Endothelial cell of umbilical vein (primary cell): ENCODE measurements around the gene MACROD2. TPM values are rescaled to one million over a fixed set of nuclear protein-coding genes. Genes with fewer than 3 reads are reported as not detected.

ENCODE experiments used
- BruUV-seq: library from RNA; stranded (reverse); fragments of 400-500 nt; replicated peaks from 2 replicates; lab custom pipeline; 2021; lab: Mats Ljungman, UMichigan
- CTCF ChIA-PET: fragments of 300-600, 350-600 bp; sonication (Branson Sonifier 250); formaldehyde crosslinking; loops from one replicate; lab custom pipeline; 2021; ENCODE audit warnings: antibody characterized with exemption, inconsistent platforms; lab: Charles Lee
- POLR2A ChIA-PET: fragments of 300-600, 350-600 bp; sonication (Branson Sonifier 250); formaldehyde crosslinking; loops from one replicate; lab custom pipeline; 2021; ENCODE audit warnings: antibody characterized with exemption, inconsistent platforms; lab: Charles Lee
- DNase-seq: peaks from one replicate; pipeline ENCODE4 v3.0.0-alpha.2; 2011; ENCODE audit warnings: low read depth, low spot score
- FAIRE-seq: peaks from 2 replicates; lab custom pipeline; 2011; peaks lifted over from hg19 to GRCh38; lab: Jason Lieb, UNC
- H2AFZ ChIP-seq: 2 replicates; pipeline ENCODE4 v1.6.0; 2012; ENCODE audit warnings: low read depth, low read length, control low read depth, inconsistent platforms
- H3K27ac ChIP-seq: 2 replicates; pipeline ENCODE4 v1.5.1; 2011; ENCODE audit warnings: low read depth, mild to moderate bottlenecking, control low read depth, low read length, moderate library complexity; ENCODE audit not compliant: insufficient read depth
- H3K27me3 ChIP-seq, 2 experiments: 2 replicates each; pipeline versions ENCODE4 v1.6.0 to v1.6.1; 2011; ENCODE audit warnings: low read length in 2 of 2, mixed read lengths in 1 of 2; ENCODE audit not compliant: control insufficient read depth in 2 of 2, insufficient read depth in 2 of 2
- H3K36me3 ChIP-seq, 2 experiments: 2 replicates in 1 of 2; 3 replicates in 1 of 2; pipeline ENCODE4 v1.5.1; 2011; ENCODE audit warnings: low read length in 2 of 2, mild to moderate bottlenecking in 1 of 2, moderate library complexity in 1 of 2; ENCODE audit not compliant: control insufficient read depth in 2 of 2, insufficient read depth in 2 of 2; ENCODE audit errors: extremely low read depth in 1 of 2
- H3K4me1 ChIP-seq: 3 replicates; pipeline ENCODE4 v1.5.1; 2011; ENCODE audit warnings: mild to moderate bottlenecking, low read length; ENCODE audit not compliant: control insufficient read depth, insufficient read depth; ENCODE audit errors: extremely low read depth
- H3K4me2 ChIP-seq: 2 replicates; pipeline ENCODE4 v1.6.1; 2011; ENCODE audit warnings: low read length, control low read depth, mixed read lengths; ENCODE audit not compliant: insufficient read depth
- H3K4me3 ChIP-seq, 3 experiments: fragments of 200-600 bp in 1 of 3; sonication (generic), shearing (Covaris generic) in 1 of 3; replicated peaks in 1 of 3; 2 replicates each; pipeline ENCODE4 v1.5.1; 2011 to 2016; ENCODE audit warnings: control low read depth in 3 of 3, low read length in 3 of 3, mild to moderate bottlenecking in 2 of 3, inconsistent platforms in 1 of 3, low read depth in 1 of 3, moderate library complexity in 1 of 3; ENCODE audit not compliant: insufficient read depth in 1 of 3
- H3K79me2 ChIP-seq: 2 replicates; pipeline ENCODE4 v1.6.0; 2012; ENCODE audit warnings: low read length, inconsistent platforms; ENCODE audit not compliant: control insufficient read depth, insufficient read depth
- H3K9ac ChIP-seq: replicated peaks from 2 replicates; pipeline ENCODE3; 2011; ENCODE audit warnings: low read length, control low read depth; ENCODE audit not compliant: insufficient read depth; ENCODE audit errors: extremely low read depth
- H3K9me1 ChIP-seq: replicated peaks from 3 replicates; pipeline ENCODE4 v1.6.0; 2011; ENCODE audit warnings: mild to moderate bottlenecking, low read length; ENCODE audit not compliant: control insufficient read depth, insufficient read depth; ENCODE audit errors: extremely low read depth
- H3K9me3 ChIP-seq: replicated peaks from 2 replicates; pipeline ENCODE4 v1.5.1; 2012; ENCODE audit warnings: low read length, inconsistent platforms; ENCODE audit not compliant: control insufficient read depth, insufficient read depth
- H4K20me1 ChIP-seq: replicated peaks from 2 replicates; pipeline ENCODE3; 2011; ENCODE audit warnings: mild to moderate bottlenecking, low read length; ENCODE audit not compliant: control insufficient read depth, insufficient read depth; ENCODE audit errors: extremely low read depth
- CTCF ChIP-seq, 2 donors: IDR thresholded peaks; 1 replicate in 1 of 2; 2 replicates in 1 of 2; pipeline ENCODE4 v1.5.1; 2011; ENCODE audit warnings: low read length in 2 of 2, mild to moderate bottlenecking in 2 of 2, moderate library complexity in 2 of 2, control low read depth in 1 of 2, inconsistent platforms in 1 of 2, low read depth in 1 of 2; ENCODE audit not compliant: insufficient read depth in 1 of 2; ENCODE audit errors: extremely low read depth in 1 of 2
- EZH2 ChIP-seq: IDR thresholded peaks from 2 replicates; pipeline ENCODE4 v1.6.1; 2012; ENCODE audit warnings: borderline replicate concordance, low read depth, mild to moderate bottlenecking, moderate library complexity, low read length, inconsistent platforms; ENCODE audit not compliant: severe bottlenecking
- FOS ChIP-seq: IDR thresholded peaks from 2 replicates; pipeline ENCODE4 v1.6.1; 2011; ENCODE audit warnings: mild to moderate bottlenecking, low read length, moderate library complexity, borderline replicate concordance; ENCODE audit not compliant: insufficient read depth
- GATA2 ChIP-seq: IDR thresholded peaks from 2 replicates; pipeline ENCODE4 v1.7.0; 2011; ENCODE audit warnings: low read depth, mild to moderate bottlenecking, moderate library complexity, mixed read lengths, low read length; ENCODE audit not compliant: insufficient read length, insufficient read depth
- JUN ChIP-seq: IDR thresholded peaks from 2 replicates; pipeline ENCODE4 v1.6.1; 2011; ENCODE audit warnings: borderline replicate concordance, low read depth; ENCODE audit not compliant: insufficient read length, insufficient read depth
- MAX ChIP-seq: IDR thresholded peaks from 2 replicates; pipeline ENCODE4 v1.6.1; 2011; ENCODE audit not compliant: insufficient read depth, insufficient read length
- MYC ChIP-seq: IDR thresholded peaks from one replicate; pipeline ENCODE4 v1.6.1; 2011; ENCODE audit warnings: mild to moderate bottlenecking, low read depth, low read length
- POLR2A ChIP-seq: IDR thresholded peaks from 2 replicates; pipeline ENCODE4 v1.6.1; 2012; ENCODE audit warnings: low read depth, mild to moderate bottlenecking, control low read depth, low read length
- POLR2AphosphoS5 ChIP-seq: IDR thresholded peaks from 2 replicates; pipeline ENCODE4 v1.6.1; 2012; ENCODE audit warnings: low read depth, mild to moderate bottlenecking, control low read depth, low read length, moderate library complexity; ENCODE audit not compliant: insufficient read depth
- dilution Hi-C: fragments of 300-500 bp; cut with MboI; formaldehyde crosslinking; loops from one replicate; pipeline ENCODE4 v1.15.0; 2019; ENCODE audit warnings: low sequenced_read_pairs; ENCODE audit not compliant: extremely low pct_ligation_motif_present
- intact Hi-C: fragments of 100-400 bp; cut with micrococcal nuclease; formaldehyde crosslinking; loops from one replicate; pipeline ENCODE4 v1.10.0; 2022
- polyA plus RNA-seq, 4 experiments: library from polyadenylated mRNA; depleted of rRNA in 3 of 4; stranded (reverse) in 3 of 4; unstranded in 1 of 4; fragments of >200 nt; gene quantifications; 2 replicates each; pipeline versions ENCODE4 v1.2.1 to v1.2.3, GENCODE V29; 2011 to 2012; ENCODE audit warnings: missing spikeins in 1 of 4
- total RNA-seq: library from RNA; stranded (reverse); gene quantifications from 2 replicates; pipeline ENCODE4 v1.2.3, GENCODE V29; 2021

The MACROD2 gene
- total and polyA plus RNA-seq, 2 donors (not counting 3 experiments of a cell fraction or from before 2014, with no cell fraction given) = 0.11 to 0.73 TPM

- DNase-seq (no peak), FAIRE-seq (no peak)
- Histone ChIP-seq H3K4me2 (no peak overlapping the region), H3K9me1 (no peaks in the 10 kb centered on the region), H3K9me3 (no peaks in the 10 kb centered on the region), H3K4me1 (no peaks in the 10 kb centered on the region), H4K20me1 (no peaks in the 10 kb centered on the region), H3K27ac (no peak overlapping the region), H3K4me3 (no peak overlapping the region), H3K36me3 (no peaks in the 10 kb centered on the region), H2AFZ (no peak overlapping the region), H3K9ac (no peak overlapping the region), H3K27me3 (no peaks in the 10 kb centered on the region), H3K79me2 (no peaks in the 10 kb centered on the region)
- dilution Hi-C loops = no loop called here
- TF ChIP-seq GATA2 = no peak
- TF ChIP-seq EZH2 = no peak
- no peak for TF ChIP-seq POLR2AphosphoS5
- TF ChIP-seq MYC = no peak
- TF ChIP-seq FOS = no peak
- no peak for TF ChIP-seq MAX
- TF ChIP-seq CTCF (IDR thresholded peaks at IDR 0.05; ENCODE audit: extremely low read depth in 1 of 2, insufficient read depth in 1 of 2, low read depth in 1 of 2, low read length in 2 of 2) = no peak
- no peak for TF ChIP-seq JUN
- TF ChIP-seq POLR2A = no peak
- ChIA-PET CTCF (no interaction called here), POLR2A (no interaction called here)
- BruUV-seq = no TSS peak
- intact Hi-C loops = no loop called here
Observed at GRCh38 chr20:15619816-15620215, 1624.5 kb downstream of the MACROD2 start.
